ENCODE results near the gene SALL4. TPM values are rescaled to one million over a fixed set of nuclear protein-coding genes. Genes with fewer than 3 reads are reported as not detected.

The SALL4 gene
- polyA plus RNA-seq (2013, experiment 1 of 2), result 3.1 TPM
- 3.9 TPM for polyA plus RNA-seq (2013, experiment 2 of 2)

DNA sequence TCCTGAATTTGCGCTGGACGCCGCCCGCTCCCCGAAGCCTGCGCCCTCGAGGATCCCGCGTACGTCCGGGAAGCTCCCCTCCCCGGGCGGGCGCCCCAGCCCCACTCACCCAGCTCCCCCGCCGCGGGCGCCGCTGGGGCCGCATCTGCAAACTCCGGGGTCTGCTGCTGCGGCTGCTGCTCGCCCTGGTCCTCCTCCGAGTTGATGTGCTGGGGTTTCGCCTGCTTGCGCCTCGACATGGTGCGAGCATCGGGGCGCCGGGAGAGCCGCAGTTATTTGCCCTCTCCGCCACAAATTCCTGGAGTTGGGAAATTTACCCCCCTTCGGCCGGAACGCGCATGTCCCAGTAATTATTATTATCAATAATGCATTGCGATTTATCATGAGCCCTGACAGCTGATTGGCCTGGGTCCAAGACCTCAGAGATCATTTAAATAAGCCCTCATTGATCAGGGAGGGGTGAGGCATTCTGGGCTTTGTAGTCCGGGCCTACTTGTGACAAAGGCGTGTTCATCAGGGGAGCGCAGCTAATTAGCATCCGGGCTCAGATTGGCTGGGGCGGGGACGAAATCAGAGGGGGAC lies at the start of gene SALL4:
SALL4 (minus strand) TSS at position 352 of the 582 bp plus-strand sequence; CDS start at position 239, 113 bp downstream.
- Histone ChIP-seq H3K18ac (ENCODE audit: low read depth in 1 of 2, low read length in 2 of 2) (peak within 1 kb of the TSS; percentile 93 to 95), H4K91ac (ENCODE audit: low read length) (peak within 1 kb of the TSS; percentile 68), H3K27me3 (ENCODE audit: control insufficient read depth in 1 of 2, insufficient read depth in 1 of 2, low read length in 2 of 2) (peaks cover 34 to 45% of the 10 kb centered on the region in 2 experiments), H3K79me1 (replicated peaks; ENCODE audit: low read length, poor library complexity, severe bottlenecking) (no peaks in the 10 kb centered on the region), H3K9me3 (ENCODE audit: control insufficient read depth, low read length) (no peaks in the 10 kb centered on the region), H2BK12ac (ENCODE audit: low read length in 2 of 2) (peak within 1 kb of the TSS in 1 of 2 experiments; percentile 42), H2BK120ac (ENCODE audit: low read depth, low read length) (peak within 1 kb of the TSS; percentile 95), H2BK15ac (ENCODE audit: low read depth, poor library complexity, severe bottlenecking) (peak within 1 kb of the TSS; percentile 40), H4K8ac (ENCODE audit: low read length) (peak within 1 kb of the TSS; percentile 64), H3K23ac (ENCODE audit: low read length in 2 of 2) (peak within 1 kb of the TSS in 1 of 2 experiments; percentile 83), H3K4me2 (ENCODE audit: low read length, poor library complexity, severe bottlenecking) (peak within 1 kb of the TSS; percentile 80), H2BK5ac (ENCODE audit: low read depth, low read length, poor library complexity, severe bottlenecking) (no peak within 1 kb of the TSS), H3K4me1 (ENCODE audit: control insufficient read depth, insufficient read depth, low read depth, low read length) (peaks cover 23% of the 10 kb centered on the region), H2AFZ (ENCODE audit: low read depth, low read length) (peak within 1 kb of the TSS; percentile 81), H3K14ac (ENCODE audit: low read length in 2 of 2) (peak within 1 kb of the TSS; percentile 65 to 74), H3K4me3 (ENCODE audit: insufficient read depth in 1 of 2, low read depth in 1 of 2, low read length in 2 of 2) (peak within 1 kb of the TSS; percentile 60 to 82), H3K27ac (ENCODE audit: low read length, poor library complexity, severe bottlenecking) (no peak within 1 kb of the TSS), H3K4ac (ENCODE audit: low read depth in 1 of 2, low read length in 2 of 2) (peak within 1 kb of the TSS; percentile 81 to 94), H3K9ac (ENCODE audit: low read length) (peak within 1 kb of the TSS; percentile 80), H2AK5ac (ENCODE audit: low read length, severe bottlenecking) (no peak within 1 kb of the TSS), H3K36me3 (ENCODE audit: control insufficient read depth in 1 of 2, insufficient read depth in 2 of 2, low read depth in 1 of 2, low read length in 2 of 2) (no peaks in the 10 kb centered on the region)
- WGBS, result 3% methylated on average over 39 of the region's 44 CpGs
- DNase-seq, result peak; percentile 71

DNA sequence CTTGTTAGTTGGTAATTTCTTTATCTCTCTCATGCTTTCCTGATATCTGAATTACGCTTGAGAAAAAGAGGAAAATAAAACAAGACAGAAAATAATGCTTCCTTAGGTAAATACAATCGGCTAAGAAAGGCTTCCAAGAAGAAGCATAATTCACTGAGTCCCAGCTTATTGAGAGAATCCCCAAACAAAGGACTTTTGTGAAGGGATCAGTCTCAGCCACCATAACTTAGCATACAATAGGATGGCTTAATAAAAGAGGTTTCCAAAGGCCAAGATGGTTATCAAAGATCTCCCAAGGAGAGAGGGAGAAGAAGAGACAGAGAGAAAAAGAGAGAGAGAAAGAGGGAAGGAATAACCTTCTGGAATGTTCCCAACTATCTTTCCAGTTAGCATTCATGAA lies 46.0 kb upstream of the SALL4 start:
- H2BK15ac ChIP-seq (ENCODE audit: low read depth, poor library complexity, severe bottlenecking), result no peak overlapping the region
- no peak overlapping the region for H3K23ac ChIP-seq (ENCODE audit: low read length in 2 of 2)
- H2BK5ac ChIP-seq (ENCODE audit: low read depth, low read length, poor library complexity, severe bottlenecking), result no peak overlapping the region
- no peak overlapping the region for H4K91ac ChIP-seq (ENCODE audit: low read length)
- H3K9ac ChIP-seq (ENCODE audit: low read length), result no peak overlapping the region
- no peak overlapping the region for H3K4me3 ChIP-seq (ENCODE audit: insufficient read depth in 1 of 2, low read depth in 1 of 2, low read length in 2 of 2)
- H3K9me3 ChIP-seq (ENCODE audit: control insufficient read depth, low read length), result no peaks in the 10 kb centered on the region
- H2BK12ac ChIP-seq (ENCODE audit: low read length in 2 of 2), result no peak overlapping the region
- no peak overlapping the region for H3K18ac ChIP-seq (ENCODE audit: low read depth in 1 of 2, low read length in 2 of 2)
- H2AK5ac ChIP-seq (ENCODE audit: low read length, severe bottlenecking), result no peak overlapping the region
- H3K36me3 ChIP-seq (ENCODE audit: control insufficient read depth in 1 of 2, insufficient read depth in 2 of 2, low read depth in 1 of 2, low read length in 2 of 2), result no peaks in the 10 kb centered on the region
- H2AFZ ChIP-seq (ENCODE audit: low read depth, low read length), result no peak overlapping the region
- H3K4me2 ChIP-seq (ENCODE audit: low read length, poor library complexity, severe bottlenecking), result no peak overlapping the region
- DNase-seq, result no peak
- H3K79me1 ChIP-seq (replicated peaks; ENCODE audit: low read length, poor library complexity, severe bottlenecking), result no peaks in the 10 kb centered on the region
- H3K27me3 ChIP-seq (ENCODE audit: control insufficient read depth in 1 of 2, insufficient read depth in 1 of 2, low read length in 2 of 2), result peaks cover 0 to 4% of the 10 kb centered on the region in 2 experiments
- 100% methylated on average over 2 of the region's 2 CpGs for WGBS
- H3K27ac ChIP-seq (ENCODE audit: low read length, poor library complexity, severe bottlenecking), result no peak overlapping the region
- H3K4ac ChIP-seq (ENCODE audit: low read depth in 1 of 2, low read length in 2 of 2), result no peak overlapping the region
- H3K4me1 ChIP-seq (ENCODE audit: control insufficient read depth, insufficient read depth, low read depth, low read length), result no peaks in the 10 kb centered on the region
- H3K14ac ChIP-seq (ENCODE audit: low read length in 2 of 2), result no peak overlapping the region
- H2BK120ac ChIP-seq (ENCODE audit: low read depth, low read length), result no peak overlapping the region
- H4K8ac ChIP-seq (ENCODE audit: low read length), result no peak overlapping the region

DNA sequence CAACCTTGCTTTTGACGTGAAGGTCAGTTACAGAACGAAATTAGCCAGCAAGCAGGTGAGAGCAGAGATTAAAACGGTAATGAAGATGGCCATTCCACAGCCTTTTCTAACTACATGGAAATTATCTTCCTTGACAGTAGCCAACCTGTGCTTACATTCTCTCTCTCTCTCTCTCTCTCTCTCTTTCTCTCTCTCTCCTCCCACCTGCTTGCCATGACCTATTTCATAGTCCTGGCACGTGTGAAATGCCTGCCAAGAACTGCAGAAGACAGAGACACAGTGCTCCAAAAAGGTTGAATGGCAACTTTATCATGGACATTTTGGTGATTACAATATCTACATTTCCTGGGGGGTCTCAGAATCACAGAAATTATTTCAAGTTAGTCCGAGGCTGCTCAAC lies 38.5 kb upstream of the SALL4 start:
- Histone ChIP-seq H3K9ac (ENCODE audit: low read length) (no peak overlapping the region), H3K4me2 (ENCODE audit: low read length, poor library complexity, severe bottlenecking) (no peak overlapping the region), H3K18ac (ENCODE audit: low read depth in 1 of 2, low read length in 2 of 2) (no peak overlapping the region), H3K79me1 (replicated peaks; ENCODE audit: low read length, poor library complexity, severe bottlenecking) (no peaks in the 10 kb centered on the region), H3K27ac (ENCODE audit: low read length, poor library complexity, severe bottlenecking) (no peak overlapping the region), H2BK15ac (ENCODE audit: low read depth, poor library complexity, severe bottlenecking) (no peak overlapping the region), H2BK12ac (ENCODE audit: low read length in 2 of 2) (no peak overlapping the region), H3K4me1 (ENCODE audit: control insufficient read depth, insufficient read depth, low read depth, low read length) (no peaks in the 10 kb centered on the region), H3K36me3 (ENCODE audit: control insufficient read depth in 1 of 2, insufficient read depth in 2 of 2, low read depth in 1 of 2, low read length in 2 of 2) (no peaks in the 10 kb centered on the region), H2AFZ (ENCODE audit: low read depth, low read length) (no peak overlapping the region), H3K4ac (ENCODE audit: low read depth in 1 of 2, low read length in 2 of 2) (no peak overlapping the region), H3K14ac (ENCODE audit: low read length in 2 of 2) (no peak overlapping the region), H3K9me3 (ENCODE audit: control insufficient read depth, low read length) (no peaks in the 10 kb centered on the region), H3K27me3 (ENCODE audit: control insufficient read depth in 1 of 2, insufficient read depth in 1 of 2, low read length in 2 of 2) (peaks cover 0 to 17% of the 10 kb centered on the region in 2 experiments), H2BK5ac (ENCODE audit: low read depth, low read length, poor library complexity, severe bottlenecking) (no peak overlapping the region), H2AK5ac (ENCODE audit: low read length, severe bottlenecking) (no peak overlapping the region), H4K91ac (ENCODE audit: low read length) (no peak overlapping the region), H4K8ac (ENCODE audit: low read length) (no peak overlapping the region), H3K23ac (ENCODE audit: low read length in 2 of 2) (no peak overlapping the region), H2BK120ac (ENCODE audit: low read depth, low read length) (no peak overlapping the region), H3K4me3 (ENCODE audit: insufficient read depth in 1 of 2, low read depth in 1 of 2, low read length in 2 of 2) (no peak overlapping the region)
- DNase-seq, result no peak
- 84% methylated on average over 5 of the region's 5 CpGs for WGBS

DNA sequence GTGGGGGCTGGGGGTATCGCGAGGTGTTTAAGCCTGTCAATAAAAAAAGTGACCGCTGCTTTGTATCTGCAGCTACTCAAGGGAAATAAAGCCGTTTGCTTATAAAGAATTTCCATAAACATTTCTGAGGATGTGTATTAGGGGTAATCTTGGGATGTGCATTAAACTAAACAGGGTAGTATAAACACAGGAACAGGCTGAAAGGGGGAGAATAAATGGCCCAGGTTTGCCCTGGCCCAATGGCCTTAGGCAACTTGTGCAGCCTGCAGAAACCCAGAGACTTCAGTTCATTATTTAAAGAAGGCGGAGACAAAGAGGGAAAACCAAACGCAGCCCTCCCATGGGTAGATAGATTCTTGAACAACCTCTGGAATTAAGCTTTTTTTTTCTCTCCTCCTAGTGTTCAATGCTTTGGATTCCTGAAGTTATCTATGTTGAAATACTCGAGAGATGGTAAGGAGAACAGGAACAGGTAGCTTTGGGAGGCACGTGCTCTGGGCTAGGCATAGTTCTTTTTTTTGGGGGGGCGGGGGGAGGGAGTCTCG lies 35.6 kb upstream of the SALL4 start:
- WGBS, result 67% methylated on average over 9 of the region's 10 CpGs
- Histone ChIP-seq H3K27me3 (ENCODE audit: control insufficient read depth in 1 of 2, insufficient read depth in 1 of 2, low read length in 2 of 2) (peaks cover 0 to 8% of the 10 kb centered on the region in 2 experiments), H2BK5ac (ENCODE audit: low read depth, low read length, poor library complexity, severe bottlenecking) (no peak overlapping the region), H3K27ac (ENCODE audit: low read length, poor library complexity, severe bottlenecking) (no peak overlapping the region), H3K23ac (ENCODE audit: low read length in 2 of 2) (no peak overlapping the region), H3K4ac (ENCODE audit: low read depth in 1 of 2, low read length in 2 of 2) (no peak overlapping the region), H2AFZ (ENCODE audit: low read depth, low read length) (no peak overlapping the region), H2BK12ac (ENCODE audit: low read length in 2 of 2) (no peak overlapping the region), H4K8ac (ENCODE audit: low read length) (no peak overlapping the region), H3K9ac (ENCODE audit: low read length) (no peak overlapping the region), H2BK15ac (ENCODE audit: low read depth, poor library complexity, severe bottlenecking) (no peak overlapping the region), H3K14ac (ENCODE audit: low read length in 2 of 2) (no peak overlapping the region), H3K18ac (ENCODE audit: low read depth in 1 of 2, low read length in 2 of 2) (no peak overlapping the region), H3K4me1 (ENCODE audit: control insufficient read depth, insufficient read depth, low read depth, low read length) (no peaks in the 10 kb centered on the region), H2BK120ac (ENCODE audit: low read depth, low read length) (no peak overlapping the region), H3K4me3 (ENCODE audit: insufficient read depth in 1 of 2, low read depth in 1 of 2, low read length in 2 of 2) (no peak overlapping the region), H2AK5ac (ENCODE audit: low read length, severe bottlenecking) (no peak overlapping the region), H4K91ac (ENCODE audit: low read length) (no peak overlapping the region), H3K4me2 (ENCODE audit: low read length, poor library complexity, severe bottlenecking) (no peak overlapping the region), H3K9me3 (ENCODE audit: control insufficient read depth, low read length) (no peaks in the 10 kb centered on the region), H3K36me3 (ENCODE audit: control insufficient read depth in 1 of 2, insufficient read depth in 2 of 2, low read depth in 1 of 2, low read length in 2 of 2) (no peaks in the 10 kb centered on the region), H3K79me1 (replicated peaks; ENCODE audit: low read length, poor library complexity, severe bottlenecking) (no peaks in the 10 kb centered on the region)
- DNase-seq, result peak; percentile 13

Data from mesenchymal stem cell (in vitro differentiated cells and primary cell).